ENCODE data around the gene LRRTM2.
"Not testable (repeated sequence)": the region's sequence is repeated elsewhere in the genome, so short reads cannot be mapped to it uniquely, and the experiment has no call there.

The LRRTM2 gene

GRCh38 chr5:138843316-138844124 lies 31.6 kb downstream of the LRRTM2 start:
- no peak overlapping the region for H3K4me3 ChIP-seq (ENCODE audit: low read length)
- DNase-seq (ENCODE audit: low read depth), result no peak
- TF ChIP-seq CTCF (conservative IDR thresholded peaks at IDR 0.05; ENCODE audit: low read depth, low read length), result no peak

GRCh38 chr5:138841531-138841930 lies 33.6 kb downstream of the LRRTM2 start:
- no peak for DNase-seq (ENCODE audit: low read depth)
- TF ChIP-seq CTCF (conservative IDR thresholded peaks at IDR 0.05; ENCODE audit: low read depth, low read length), result no peak
- no peak overlapping the region for H3K4me3 ChIP-seq (ENCODE audit: low read length)

- H3K4me3 ChIP-seq (ENCODE audit: low read length), result no peak overlapping the region
- TF ChIP-seq CTCF (conservative IDR thresholded peaks at IDR 0.05; ENCODE audit: low read depth, low read length), result no peak
- DNase-seq (ENCODE audit: low read depth), result no peak
Observed at GRCh38 chr5:138840103-138840502, 35.0 kb downstream of the LRRTM2 start.

- no peak for DNase-seq (ENCODE audit: low read depth)
- no peak overlapping the region for H3K4me3 ChIP-seq (ENCODE audit: low read length)
- TF ChIP-seq CTCF (conservative IDR thresholded peaks at IDR 0.05; ENCODE audit: low read depth, low read length), result no peak
Observed at GRCh38 chr5:138837160-138837559, 38.0 kb downstream of the LRRTM2 start.

GRCh38 chr5:138834853-138835252 lies 40.3 kb downstream of the LRRTM2 start:
- not testable (repeated sequence) for H3K4me3 ChIP-seq (ENCODE audit: low read length); DNase-seq (ENCODE audit: low read depth)

GRCh38 chr5:138833726-138834480 lies 41.2 kb downstream of the LRRTM2 start:
- DNase-seq (ENCODE audit: low read depth), result no peak
- no peak overlapping the region for H3K4me3 ChIP-seq (ENCODE audit: low read length)
- TF ChIP-seq CTCF (conservative IDR thresholded peaks at IDR 0.05; ENCODE audit: low read depth, low read length), result no peak

GRCh38 chr5:138833080-138833479 lies 42.1 kb downstream of the LRRTM2 start:
- peak; percentile 31 for DNase-seq (ENCODE audit: low read depth)
- no peak for TF ChIP-seq CTCF (conservative IDR thresholded peaks at IDR 0.05; ENCODE audit: low read depth, low read length)
- no peak overlapping the region for H3K4me3 ChIP-seq (ENCODE audit: low read length)

Data from retinal pigment epithelial cell (primary cell).